ENCODE measurements around the gene ZNF628.

ZNF628 gene

GRCh38 chr19:55433292-55433691 is 43.1 kb upstream of the ZNF628 start:
- H3K79me2 ChIP-seq (ENCODE audit: control insufficient read depth, low read length), result no peaks in the 10 kb centered on the region
- H3F3A ChIP-seq (ENCODE audit: control insufficient read depth, insufficient read depth), result no peaks in the 10 kb centered on the region
- H3K27ac ChIP-seq (ENCODE audit: low read depth, low read length), result no peak overlapping the region
- no peaks in the 10 kb centered on the region for H3K9me2 ChIP-seq (replicated peaks; ENCODE audit: control insufficient read depth, low read length)
- no peaks in the 10 kb centered on the region for H3K27me3 ChIP-seq (ENCODE audit: control insufficient read depth, low read length)
- H4K20me1 ChIP-seq (ENCODE audit: control insufficient read depth, insufficient read depth, low read depth, low read length), result no peaks in the 10 kb centered on the region
- no peaks in the 10 kb centered on the region for H3K9me3 ChIP-seq (ENCODE audit: control insufficient read depth, insufficient read depth, low read length)
- TF ChIP-seq CTCF (IDR thresholded peaks at IDR 0.05; ENCODE audit: low read depth, low read length, poor library complexity, severe bottlenecking), result no peak
- no peak for TF ChIP-seq EZH2phosphoT487 (IDR thresholded peaks at IDR 0.05; ENCODE audit: borderline replicate concordance, low read length)
- no peaks in the 10 kb centered on the region for H3K36me3 ChIP-seq (ENCODE audit: control insufficient read depth, low read length)
- H3K4me1 ChIP-seq (ENCODE audit: control insufficient read depth, low read length), result no peaks in the 10 kb centered on the region
- no peak overlapping the region for H3K4me3 ChIP-seq (ENCODE audit: low read length)
- H3K4me2 ChIP-seq (ENCODE audit: low read length), result no peak overlapping the region

GRCh38 chr19:55434356-55434919 is 42.0 kb upstream of the ZNF628 start:
- Histone ChIP-seq H3K27me3 (ENCODE audit: control insufficient read depth, low read length) (no peaks in the 10 kb centered on the region), H3K36me3 (ENCODE audit: control insufficient read depth, low read length) (no peaks in the 10 kb centered on the region), H3F3A (ENCODE audit: control insufficient read depth, insufficient read depth) (no peaks in the 10 kb centered on the region), H3K9me2 (replicated peaks; ENCODE audit: control insufficient read depth, low read length) (no peaks in the 10 kb centered on the region), H3K27ac (ENCODE audit: low read depth, low read length) (no peak overlapping the region), H3K79me2 (ENCODE audit: control insufficient read depth, low read length) (no peaks in the 10 kb centered on the region), H3K4me2 (ENCODE audit: low read length) (no peak overlapping the region), H4K20me1 (ENCODE audit: control insufficient read depth, insufficient read depth, low read depth, low read length) (no peaks in the 10 kb centered on the region), H3K4me3 (ENCODE audit: low read length) (no peak overlapping the region), H3K4me1 (ENCODE audit: control insufficient read depth, low read length) (no peaks in the 10 kb centered on the region), H3K9me3 (ENCODE audit: control insufficient read depth, insufficient read depth, low read length) (no peaks in the 10 kb centered on the region)
- TF ChIP-seq CTCF (IDR thresholded peaks at IDR 0.05; ENCODE audit: low read depth, low read length, poor library complexity, severe bottlenecking), result no peak
- TF ChIP-seq EZH2phosphoT487 (IDR thresholded peaks at IDR 0.05; ENCODE audit: borderline replicate concordance, low read length), result no peak

- H3K27ac ChIP-seq (ENCODE audit: low read depth, low read length), result no peak overlapping the region
- no peaks in the 10 kb centered on the region for H3K4me1 ChIP-seq (ENCODE audit: control insufficient read depth, low read length)
- no peak overlapping the region for H3K4me3 ChIP-seq (ENCODE audit: low read length)
- H3K36me3 ChIP-seq (ENCODE audit: control insufficient read depth, low read length), result no peaks in the 10 kb centered on the region
- H3K4me2 ChIP-seq (ENCODE audit: low read length), result no peak overlapping the region
- TF ChIP-seq EZH2phosphoT487 (IDR thresholded peaks at IDR 0.05; ENCODE audit: borderline replicate concordance, low read length), result no peak
- no peak for TF ChIP-seq CTCF (IDR thresholded peaks at IDR 0.05; ENCODE audit: low read depth, low read length, poor library complexity, severe bottlenecking)
- H3K79me2 ChIP-seq (ENCODE audit: control insufficient read depth, low read length), result no peaks in the 10 kb centered on the region
- H3K27me3 ChIP-seq (ENCODE audit: control insufficient read depth, low read length), result no peaks in the 10 kb centered on the region
- no peaks in the 10 kb centered on the region for H3K9me3 ChIP-seq (ENCODE audit: control insufficient read depth, insufficient read depth, low read length)
- no peaks in the 10 kb centered on the region; the same call in 1 of the 2 replicates for H4K20me1 ChIP-seq (ENCODE audit: control insufficient read depth, insufficient read depth, low read depth, low read length)
- H3K9me2 ChIP-seq (replicated peaks; ENCODE audit: control insufficient read depth, low read length), result no peaks in the 10 kb centered on the region
- H3F3A ChIP-seq (ENCODE audit: control insufficient read depth, insufficient read depth), result no peaks in the 10 kb centered on the region
These were observed 41.4 kb upstream of the ZNF628 start for GRCh38 chr19:55435020-55435419.

Measured in DOHH2 (cell line).